Activated CD8-positive, alpha-beta memory T cell treated with anti-CD3 and anti-CD28 coated beads for 1 hour (primary cell): ENCODE data around the gene APPL2.
"Not testable (repeated sequence)": the region's sequence is repeated elsewhere in the genome, so short reads cannot be mapped to it uniquely, and the experiment has no call there.

ENCODE experiments used
- DNase-seq, 2 donors: peaks; one replicate each; pipeline ENCODE4 v3.0.0-alpha.2; 2020; ENCODE audit warnings: low read depth in 1 of 2; ENCODE audit errors: extremely low read depth in 1 of 2

Gene APPL2

DNA sequence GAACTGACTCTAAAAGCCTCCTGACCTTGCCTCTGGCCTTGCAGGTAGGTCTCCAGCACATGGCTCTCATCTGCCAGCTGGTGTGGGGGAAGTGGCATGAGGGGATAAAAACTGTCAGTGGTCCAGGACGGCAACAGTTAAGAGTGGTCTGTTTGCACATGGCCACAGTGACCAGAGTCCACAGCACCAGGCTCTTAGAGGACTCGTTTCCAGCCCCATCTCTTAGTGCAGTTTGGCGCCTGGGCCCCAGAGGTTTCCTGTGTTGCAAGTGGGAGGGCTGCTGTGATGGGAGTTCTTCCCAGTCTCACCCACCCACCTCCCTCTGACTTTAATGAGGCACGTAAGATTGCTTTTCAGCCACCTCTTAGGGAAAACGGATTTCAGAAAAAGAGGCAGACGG lies 37.0 kb downstream of the APPL2 start:
- DNase-seq = no peak

DNA sequence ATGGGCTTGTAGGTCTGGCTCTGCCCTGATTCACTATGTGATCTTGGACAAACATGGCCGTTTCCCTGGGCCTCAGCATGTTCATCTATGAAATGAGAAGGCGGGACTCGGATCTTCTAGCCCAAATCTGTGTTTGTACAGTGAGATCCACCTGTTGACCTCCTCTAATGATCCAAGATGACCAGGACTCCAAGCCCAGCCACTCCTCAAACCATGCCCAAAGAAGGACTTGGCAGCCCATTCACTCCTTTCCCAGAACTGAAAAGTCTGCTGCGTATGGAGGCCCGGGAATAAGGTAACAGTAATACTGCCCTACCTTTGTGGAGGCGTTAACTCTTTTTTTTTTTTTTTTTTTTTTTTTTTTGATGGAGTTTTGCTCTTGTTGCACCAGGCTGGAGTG lies 39.9 kb downstream of the APPL2 start:
- DNase-seq = no peak

GRCh38 chr12:105194947-105195346 lies 41.0 kb downstream of the APPL2 start:
- DNase-seq = no peak

GRCh38 chr12:105192624-105193225 lies 43.2 kb downstream of the APPL2 start:
- no peak for DNase-seq

DNA sequence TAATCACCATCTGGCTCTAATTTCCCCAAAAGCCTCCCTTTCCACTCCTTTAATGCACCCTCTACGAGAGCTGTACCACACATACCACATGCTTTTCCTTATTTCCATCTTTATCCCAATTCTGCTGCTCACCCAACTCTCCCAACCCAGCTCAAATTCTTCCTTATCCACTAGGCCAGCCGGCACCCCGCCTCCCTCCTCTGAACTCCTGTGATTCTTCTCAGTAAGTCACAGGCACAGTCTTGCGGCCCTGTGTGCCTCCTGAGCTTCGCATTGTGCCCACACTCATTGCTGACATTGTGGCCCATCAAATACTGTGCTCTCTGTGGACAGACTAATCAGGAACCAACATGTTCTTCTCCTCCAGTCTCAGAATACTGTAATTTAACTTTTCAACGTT lies 45.4 kb downstream of the APPL2 start:
- DNase-seq = no peak

DNA sequence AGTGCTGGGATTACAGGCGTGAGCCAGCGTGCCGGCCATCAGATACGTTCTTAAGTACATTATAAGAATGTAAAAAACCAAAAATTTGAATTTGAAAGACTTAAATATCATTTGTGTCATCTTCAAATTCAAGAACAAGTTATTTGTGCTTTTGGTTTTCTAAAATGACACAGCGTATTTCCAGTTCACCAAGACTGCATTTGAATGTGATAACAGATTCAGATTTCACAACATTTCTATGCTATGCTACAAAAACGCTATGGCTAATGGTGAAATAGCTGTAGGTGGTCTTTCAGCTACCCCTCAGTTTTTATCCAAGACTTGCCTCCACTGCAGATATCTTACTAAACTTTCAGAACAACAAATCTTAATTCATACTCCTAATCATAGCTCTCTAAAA lies 46.7 kb downstream of the APPL2 start:
- DNase-seq = no peak

GRCh38 chr12:105183976-105184375 lies 52.0 kb downstream of the APPL2 start:
- not testable (repeated sequence) for DNase-seq

- DNase-seq = not testable (repeated sequence)
These were observed 52.6 kb downstream of the APPL2 start for GRCh38 chr12:105183406-105183805.

GRCh38 chr12:105179114-105179513 lies 56.9 kb downstream of the APPL2 start:
- DNase-seq = not testable (repeated sequence)

DNA sequence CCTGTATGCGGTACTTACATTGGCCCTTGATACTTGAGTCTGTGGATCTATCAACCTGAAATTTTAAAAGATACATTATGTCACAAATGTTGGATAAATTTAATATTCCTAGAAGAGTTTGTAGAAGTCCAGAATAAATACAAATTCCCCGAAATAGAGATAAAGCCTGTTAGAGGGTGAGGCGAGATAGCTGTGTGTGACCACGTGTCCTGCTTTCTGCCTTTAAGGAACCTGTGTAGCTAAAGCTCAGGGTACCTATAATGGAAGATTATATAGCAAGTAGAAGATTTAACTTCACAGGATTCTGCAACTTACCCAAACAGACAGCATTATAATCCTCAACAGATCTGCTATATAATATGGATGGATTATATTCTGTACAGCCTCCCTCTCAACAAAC lies 58.8 kb downstream of the APPL2 start:
- DNase-seq = no peak

DNA sequence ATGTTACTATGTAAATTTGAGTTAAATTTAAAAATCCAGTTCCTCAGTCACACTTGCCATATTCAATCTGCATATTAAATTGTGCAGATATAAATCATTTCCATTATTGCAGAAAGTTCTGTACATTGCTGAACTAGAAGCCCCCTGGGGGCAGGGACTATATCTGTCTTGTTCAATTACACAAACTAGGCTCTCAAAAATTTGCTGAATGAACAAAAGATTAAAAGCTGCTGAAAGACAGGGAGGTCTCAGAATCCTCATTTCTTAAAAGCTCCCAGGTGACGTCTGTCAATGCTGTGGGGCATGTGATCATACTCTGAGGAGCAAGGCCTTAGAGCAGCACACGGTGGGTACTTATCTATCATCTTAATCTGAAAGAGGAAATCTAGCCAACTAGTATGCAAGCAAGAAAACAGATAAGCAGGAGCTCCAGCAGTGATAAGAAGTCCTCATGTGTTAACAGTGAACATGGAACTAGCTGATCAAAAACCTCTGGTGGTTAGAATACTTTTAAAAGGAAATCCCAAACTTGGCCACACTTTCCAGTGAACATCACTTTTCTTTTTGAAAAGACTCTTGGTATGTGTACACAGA lies 60.5 kb downstream of the APPL2 start:
- DNase-seq = no peak

GRCh38 chr12:105171691-105172436 lies 64.1 kb downstream of the APPL2 start:
- no peak for DNase-seq

DNA sequence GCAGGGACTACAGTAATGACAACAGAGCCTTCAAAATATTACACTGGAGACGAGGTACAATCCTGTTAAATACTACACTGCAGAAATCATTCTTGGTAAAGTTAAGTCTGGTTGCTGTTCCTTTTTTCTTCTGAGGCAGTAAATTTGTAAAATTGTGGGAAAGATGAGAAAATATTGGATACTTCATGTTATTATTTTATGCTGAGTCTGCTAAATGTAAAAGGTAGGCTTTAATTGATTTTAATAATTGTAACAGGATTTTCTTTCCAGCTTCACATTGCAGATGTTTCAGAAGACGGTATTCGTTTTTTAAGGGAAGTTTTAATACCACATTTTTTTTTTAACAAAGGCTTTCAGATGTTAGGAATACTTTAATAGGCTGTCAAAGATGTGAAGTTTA lies 65.8 kb downstream of the APPL2 start:
- no peak for DNase-seq

DNA sequence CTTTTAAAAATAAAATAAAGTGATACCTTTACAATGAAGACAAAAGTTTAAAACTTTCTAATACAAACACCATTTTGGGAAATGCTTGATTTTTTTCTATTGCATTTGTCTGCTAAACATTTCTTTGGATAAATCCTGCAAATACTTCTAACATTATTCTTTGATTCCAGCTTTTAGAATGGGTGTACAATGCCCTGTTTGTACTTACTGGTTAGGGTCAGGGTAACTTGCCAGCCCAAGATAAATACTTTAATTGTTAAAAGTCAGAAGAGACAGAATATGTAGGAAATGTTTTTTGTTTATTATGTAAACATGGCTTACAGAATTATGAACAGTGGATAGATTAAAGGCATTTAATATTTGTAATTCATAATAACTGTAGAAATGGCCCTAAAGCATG lies 68.0 kb downstream of the APPL2 start:
- no peak for DNase-seq

DNA sequence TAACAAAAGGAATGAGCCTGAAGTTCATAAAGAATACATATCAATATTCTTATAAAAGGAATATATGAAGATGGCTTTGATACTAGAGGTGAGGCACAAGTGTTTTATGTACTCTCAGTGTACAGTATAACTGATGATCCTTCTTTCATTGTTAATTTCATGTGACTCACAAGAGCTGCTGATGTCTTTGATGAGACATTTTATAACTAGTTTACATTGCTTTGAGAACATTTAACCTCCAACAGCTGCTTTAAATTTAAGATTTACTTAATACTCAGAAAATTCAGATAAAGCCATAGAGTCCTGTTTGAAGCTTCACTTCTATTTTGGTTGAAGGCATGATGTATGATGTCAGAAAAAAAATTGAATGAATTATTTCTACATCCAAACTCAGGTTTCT lies 68.6 kb downstream of the APPL2 start:
- no peak for DNase-seq

DNA sequence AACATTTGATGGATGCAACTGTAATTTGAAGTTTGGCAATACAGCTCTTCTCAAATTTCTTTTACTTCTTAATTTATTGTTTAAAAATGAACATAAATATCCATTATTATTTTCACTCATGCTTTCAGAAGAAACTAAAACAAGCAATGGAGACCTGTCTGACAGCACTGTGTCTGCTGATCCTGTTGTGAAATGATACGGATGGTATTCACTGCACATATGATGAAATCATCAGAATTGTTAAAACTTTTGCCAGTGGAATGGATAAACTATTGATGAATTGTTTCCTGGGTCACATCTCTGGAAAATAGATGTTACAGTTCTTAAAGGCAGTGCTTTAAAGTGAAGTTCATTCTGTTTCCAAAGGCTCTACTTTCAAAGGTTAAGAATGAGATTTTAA lies 69.2 kb downstream of the APPL2 start:
- no peak for DNase-seq

- no peak for DNase-seq
These were observed 71.9 kb downstream of the APPL2 start for GRCh38 chr12:105164068-105164467.

GRCh38 chr12:105162174-105162573 lies 73.8 kb downstream of the APPL2 start:
- no peak for DNase-seq

DNA sequence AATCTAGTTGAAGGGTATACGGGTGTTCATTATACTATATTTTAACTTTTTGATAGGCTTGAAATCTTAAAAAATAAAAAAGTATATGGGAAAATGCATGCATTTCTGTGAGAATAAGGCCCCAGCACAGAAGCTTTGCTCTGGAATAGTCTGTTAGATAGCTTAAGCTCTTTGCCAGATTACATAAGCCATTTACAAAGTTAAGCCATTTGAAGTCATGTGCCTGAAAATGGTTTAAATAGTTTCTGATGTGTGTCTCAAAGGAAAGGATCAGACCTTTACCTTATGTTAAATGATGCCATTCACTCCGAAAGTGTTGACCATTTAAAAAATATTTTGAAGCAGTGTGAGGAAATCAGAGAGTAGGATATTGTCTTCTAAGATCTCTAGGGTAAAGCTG lies 77.1 kb downstream of the APPL2 start:
- DNase-seq = no peak

- no peak for DNase-seq
These were observed 78.4 kb downstream of the APPL2 start for GRCh38 chr12:105157606-105158005.

- DNase-seq = no peak
These were observed 79.7 kb downstream of the APPL2 start for GRCh38 chr12:105156260-105156659.

GRCh38 chr12:105142259-105142658 lies 93.7 kb downstream of the APPL2 start:
- no peak for DNase-seq
